Parathyroid adenoma (tissue), 2 donors: ENCODE data around the gene KATNAL1.
"Not testable (repeated sequence)": the region's sequence is repeated elsewhere in the genome, so short reads cannot be mapped to it uniquely, and the experiment has no call there.

Experiments used
- H2AFZ ChIP-seq: fragments of 300-600 bp; sonication (generic); one replicate; pipeline ENCODE4 v1.7.0; 2017; ENCODE audit warnings: antibody characterized with exemption, mild to moderate bottlenecking
- H3K27ac ChIP-seq: fragments of 300-600 bp; sonication (generic); one replicate; pipeline ENCODE4 v1.7.0; 2017
- H3K27me3 ChIP-seq: fragments of 300-600 bp; sonication (generic); one replicate; pipeline ENCODE4 v1.7.0; 2017; ENCODE audit warnings: low read length; ENCODE audit not compliant: control insufficient read depth, insufficient read depth
- H3K36me3 ChIP-seq: fragments of 300-600 bp; sonication (generic); one replicate; pipeline ENCODE4 v1.7.0; 2017; ENCODE audit warnings: low read length; ENCODE audit not compliant: control insufficient read depth, insufficient read depth
- H3K4me1 ChIP-seq: fragments of 300-600 bp; sonication (generic); one replicate; pipeline ENCODE4 v1.7.0; 2017; ENCODE audit warnings: control low read depth
- H3K4me2 ChIP-seq: fragments of 300-600 bp; sonication (generic); one replicate; pipeline ENCODE4 v1.7.0; 2017; ENCODE audit warnings: low read length
- H3K4me3 ChIP-seq: fragments of 300-600 bp; sonication (generic); one replicate; pipeline ENCODE4 v1.7.0; 2017; ENCODE audit warnings: low read depth, low read length
- H3K79me2 ChIP-seq: fragments of 300-600 bp; sonication (generic); one replicate; pipeline ENCODE4 v1.7.0; 2017; ENCODE audit warnings: control low read depth
- H3K9ac ChIP-seq: fragments of 300-600 bp; sonication (generic); one replicate; pipeline ENCODE4 v1.7.0; 2017; ENCODE audit warnings: mild to moderate bottlenecking
- H3K9me3 ChIP-seq: fragments of 300-600 bp; sonication (generic); one replicate; pipeline ENCODE4 v1.7.0; 2017; ENCODE audit warnings: low read length; ENCODE audit not compliant: control insufficient read depth
- CTCF ChIP-seq: fragments of 300-600 bp; sonication (generic); IDR thresholded peaks from one replicate; pipeline ENCODE4 v1.7.0; 2017; ENCODE audit warnings: antibody characterized with exemption, mild to moderate bottlenecking
- donor health status: primary hyperparathyroidism.

The KATNAL1 gene

GRCh38 chr13:30179597-30180276 lies 127.6 kb downstream of the KATNAL1 start:
- no peaks in the 10 kb centered on the region for H3K27me3 ChIP-seq
- H3K4me3 ChIP-seq = no peak overlapping the region
- H3K79me2 ChIP-seq = no peaks in the 10 kb centered on the region
- H2AFZ ChIP-seq = no peak overlapping the region
- no peak overlapping the region for H3K9ac ChIP-seq
- no peak overlapping the region for H3K27ac ChIP-seq
- no peaks in the 10 kb centered on the region for H3K36me3 ChIP-seq
- TF ChIP-seq CTCF = no peak
- no peaks in the 10 kb centered on the region for H3K9me3 ChIP-seq
- no peak overlapping the region for H3K4me2 ChIP-seq
- no peaks in the 10 kb centered on the region for H3K4me1 ChIP-seq

- Histone ChIP-seq H3K79me2 (no peaks in the 10 kb centered on the region), H2AFZ (no peak overlapping the region), H3K27ac (no peak overlapping the region), H3K9ac (no peak overlapping the region), H3K36me3 (no peaks in the 10 kb centered on the region), H3K4me1 (no peaks in the 10 kb centered on the region), H3K27me3 (no peaks in the 10 kb centered on the region), H3K4me2 (no peak overlapping the region), H3K9me3 (no peaks in the 10 kb centered on the region), H3K4me3 (no peak overlapping the region)
- no peak for TF ChIP-seq CTCF
Measured at GRCh38 chr13:30178976-30179375, 128.4 kb downstream of the KATNAL1 start.

- no peak overlapping the region for H2AFZ ChIP-seq
- no peak overlapping the region for H3K27ac ChIP-seq
- H3K27me3 ChIP-seq = no peaks in the 10 kb centered on the region
- no peaks in the 10 kb centered on the region for H3K9me3 ChIP-seq
- H3K79me2 ChIP-seq = no peaks in the 10 kb centered on the region
- no peaks in the 10 kb centered on the region for H3K4me1 ChIP-seq
- H3K9ac ChIP-seq = no peak overlapping the region
- no peak overlapping the region for H3K4me3 ChIP-seq
- no peaks in the 10 kb centered on the region for H3K36me3 ChIP-seq
- no peak overlapping the region for H3K4me2 ChIP-seq
- no peak for TF ChIP-seq CTCF
Measured at GRCh38 chr13:30175166-30175565, 132.2 kb downstream of the KATNAL1 start.

- H3K4me2 ChIP-seq, H3K27ac ChIP-seq, H3K9ac ChIP-seq, H2AFZ ChIP-seq, H3K36me3 ChIP-seq, H3K79me2 ChIP-seq, H3K4me1 ChIP-seq, H3K4me3 ChIP-seq, H3K27me3 ChIP-seq, H3K9me3 ChIP-seq: not testable (repeated sequence)
Measured at GRCh38 chr13:30174250-30174649, 133.1 kb downstream of the KATNAL1 start.

GRCh38 chr13:30173303-30173610 lies 134.1 kb downstream of the KATNAL1 start:
- H3K27me3 ChIP-seq = no peaks in the 10 kb centered on the region
- no peaks in the 10 kb centered on the region for H3K36me3 ChIP-seq
- no peak overlapping the region for H3K9ac ChIP-seq
- H3K4me3 ChIP-seq = no peak overlapping the region
- H3K79me2 ChIP-seq = no peaks in the 10 kb centered on the region
- H3K9me3 ChIP-seq = no peaks in the 10 kb centered on the region
- no peak overlapping the region for H2AFZ ChIP-seq
- no peak overlapping the region for H3K4me2 ChIP-seq
- H3K4me1 ChIP-seq = no peaks in the 10 kb centered on the region
- no peak overlapping the region for H3K27ac ChIP-seq
- TF ChIP-seq CTCF = no peak
